ENCODE results near the gene PARVA.

DNA sequence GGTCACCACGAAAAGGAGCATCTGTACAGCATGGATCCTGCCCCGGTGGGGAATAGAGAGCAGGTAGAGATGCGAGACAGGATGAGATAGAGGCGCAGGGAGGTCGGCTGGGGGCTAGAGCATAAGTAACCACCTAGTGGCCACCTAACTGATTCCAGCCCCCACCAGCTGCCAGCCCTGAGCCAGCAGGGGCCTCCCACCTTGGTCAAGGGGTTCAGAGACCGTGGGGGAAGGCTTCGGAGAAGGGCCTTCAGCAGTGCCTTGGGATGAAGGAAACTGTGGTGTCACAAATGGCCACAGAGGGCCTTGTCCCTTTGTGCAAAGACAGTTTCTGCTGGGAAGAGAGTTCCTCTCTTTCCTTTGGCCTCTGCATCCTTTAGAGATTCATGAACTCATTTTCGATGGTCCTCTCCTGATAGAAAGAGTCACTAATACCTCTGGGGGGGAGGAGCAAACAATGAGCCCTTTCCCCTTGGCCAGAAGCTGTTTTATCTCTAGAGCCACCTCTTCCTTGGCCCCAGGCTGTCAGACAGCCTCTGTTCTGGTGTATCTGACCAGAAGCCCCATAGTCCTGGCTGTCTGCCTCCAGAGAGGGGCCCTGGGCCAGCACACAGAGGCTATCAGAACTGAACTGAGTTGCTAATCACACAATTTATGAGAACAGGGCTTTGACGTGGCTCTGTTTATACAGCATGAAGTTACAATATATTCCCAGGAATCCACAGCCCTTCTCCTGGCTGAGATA, 146.0 kb downstream of the PARVA start:
- no peak for TF ChIP-seq CTCF (IDR thresholded peaks at IDR 0.05)
- no peak for TF ChIP-seq POLR2AphosphoS5 (IDR thresholded peaks at IDR 0.05; ENCODE audit: low read depth, low read length)
- TF ChIP-seq REST (IDR thresholded peaks at IDR 0.05; ENCODE audit: insufficient read depth in 1 of 2, low read depth in 2 of 2, low read length in 1 of 2): no peak

Data from Panc1 (cell line).